Endothelial cell (in vitro differentiated cells): ENCODE measurements around the gene USP3. TPM values are rescaled to one million over a fixed set of nuclear protein-coding genes. Genes with fewer than 3 reads are reported as not detected.

Experiments used
- DNase-seq: peaks from one replicate; pipeline ENCODE4 v3.0.0; 2021; ENCODE audit warnings: low spot score
- H3K27ac Mint-ChIP-seq: one replicate; pipeline ENCODE4 v1.8.0; 2021; ENCODE audit warnings: mixed read lengths, inconsistent platforms; ENCODE audit not compliant: unreplicated experiment
- H3K27me3 Mint-ChIP-seq: one replicate; pipeline ENCODE4 v1.8.0; 2021; ENCODE audit warnings: mild to moderate bottlenecking, moderate library complexity, mixed read lengths, inconsistent platforms; ENCODE audit not compliant: unreplicated experiment
- H3K36me3 Mint-ChIP-seq: one replicate; pipeline ENCODE4 v1.8.0; 2021; ENCODE audit warnings: mild to moderate bottlenecking, low read depth, mixed read lengths, inconsistent platforms; ENCODE audit not compliant: unreplicated experiment
- H3K4me1 Mint-ChIP-seq: one replicate; pipeline ENCODE4 v1.8.0; 2021; ENCODE audit warnings: mild to moderate bottlenecking, mixed read lengths, inconsistent platforms; ENCODE audit not compliant: unreplicated experiment
- H3K4me3 Mint-ChIP-seq: one replicate; pipeline ENCODE4 v1.8.0; 2021; ENCODE audit warnings: mild to moderate bottlenecking, mixed read lengths, inconsistent platforms; ENCODE audit not compliant: unreplicated experiment
- H3K9me3 Mint-ChIP-seq: one replicate; pipeline ENCODE4 v1.8.0; 2021; ENCODE audit warnings: mixed read lengths, inconsistent platforms; ENCODE audit not compliant: unreplicated experiment
- total RNA-seq: library from RNA; stranded (reverse); fragmentation: NEBNext Ultra II Directional; extraction: Animal tissue kit (Norgen Biotek cat#: 25700); gene quantifications from one replicate; pipeline ENCODE4 v1.2.1, GENCODE V29; 2021; ENCODE audit not compliant: unreplicated experiment
- TF ChIP-seq, protein P1 (sequence below): fragments of 200-600 bp; sonication (generic); IDR thresholded peaks from one replicate; pipeline ENCODE4 v1.5.0; 2021; ENCODE audit warnings: antibody characterized with exemption; ENCODE audit not compliant: unreplicated experiment

Gene USP3
- total RNA-seq, 1 donor from 2014 or later, result 33.5 TPM

DNA sequence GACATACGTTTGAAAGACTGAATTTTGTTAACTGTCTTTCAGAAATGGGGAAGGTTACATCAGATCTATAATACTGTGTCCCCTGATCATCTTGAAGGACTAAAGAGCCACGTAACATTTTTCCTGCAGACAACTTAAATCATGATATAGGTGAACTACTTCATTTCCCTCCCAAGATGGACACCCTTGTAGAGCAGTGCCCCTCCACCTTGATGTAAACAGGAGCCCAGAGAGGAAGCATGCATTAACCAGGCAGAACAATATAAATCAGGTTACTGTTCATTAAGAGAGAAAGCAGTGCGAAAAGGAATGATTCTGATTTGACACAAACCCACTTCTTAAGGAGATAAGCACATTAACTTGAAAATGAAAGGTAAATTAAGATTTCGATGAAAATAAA lies 36.1 kb downstream of the USP3 start:
- Mint-ChIP-seq H3K36me3 (no peaks in the 10 kb centered on the region), H3K27me3 (no peaks in the 10 kb centered on the region), H3K27ac (no peak overlapping the region), H3K9me3 (no peaks in the 10 kb centered on the region), H3K4me1 (peaks cover 15% of the 10 kb centered on the region), H3K4me3 (no peak overlapping the region)
- TF ChIP-seq, protein P1, sequence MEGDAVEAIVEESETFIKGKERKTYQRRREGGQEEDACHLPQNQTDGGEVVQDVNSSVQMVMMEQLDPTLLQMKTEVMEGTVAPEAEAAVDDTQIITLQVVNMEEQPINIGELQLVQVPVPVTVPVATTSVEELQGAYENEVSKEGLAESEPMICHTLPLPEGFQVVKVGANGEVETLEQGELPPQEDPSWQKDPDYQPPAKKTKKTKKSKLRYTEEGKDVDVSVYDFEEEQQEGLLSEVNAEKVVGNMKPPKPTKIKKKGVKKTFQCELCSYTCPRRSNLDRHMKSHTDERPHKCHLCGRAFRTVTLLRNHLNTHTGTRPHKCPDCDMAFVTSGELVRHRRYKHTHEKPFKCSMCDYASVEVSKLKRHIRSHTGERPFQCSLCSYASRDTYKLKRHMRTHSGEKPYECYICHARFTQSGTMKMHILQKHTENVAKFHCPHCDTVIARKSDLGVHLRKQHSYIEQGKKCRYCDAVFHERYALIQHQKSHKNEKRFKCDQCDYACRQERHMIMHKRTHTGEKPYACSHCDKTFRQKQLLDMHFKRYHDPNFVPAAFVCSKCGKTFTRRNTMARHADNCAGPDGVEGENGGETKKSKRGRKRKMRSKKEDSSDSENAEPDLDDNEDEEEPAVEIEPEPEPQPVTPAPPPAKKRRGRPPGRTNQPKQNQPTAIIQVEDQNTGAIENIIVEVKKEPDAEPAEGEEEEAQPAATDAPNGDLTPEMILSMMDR, result no peak
- DNase-seq, result no peak

DNA sequence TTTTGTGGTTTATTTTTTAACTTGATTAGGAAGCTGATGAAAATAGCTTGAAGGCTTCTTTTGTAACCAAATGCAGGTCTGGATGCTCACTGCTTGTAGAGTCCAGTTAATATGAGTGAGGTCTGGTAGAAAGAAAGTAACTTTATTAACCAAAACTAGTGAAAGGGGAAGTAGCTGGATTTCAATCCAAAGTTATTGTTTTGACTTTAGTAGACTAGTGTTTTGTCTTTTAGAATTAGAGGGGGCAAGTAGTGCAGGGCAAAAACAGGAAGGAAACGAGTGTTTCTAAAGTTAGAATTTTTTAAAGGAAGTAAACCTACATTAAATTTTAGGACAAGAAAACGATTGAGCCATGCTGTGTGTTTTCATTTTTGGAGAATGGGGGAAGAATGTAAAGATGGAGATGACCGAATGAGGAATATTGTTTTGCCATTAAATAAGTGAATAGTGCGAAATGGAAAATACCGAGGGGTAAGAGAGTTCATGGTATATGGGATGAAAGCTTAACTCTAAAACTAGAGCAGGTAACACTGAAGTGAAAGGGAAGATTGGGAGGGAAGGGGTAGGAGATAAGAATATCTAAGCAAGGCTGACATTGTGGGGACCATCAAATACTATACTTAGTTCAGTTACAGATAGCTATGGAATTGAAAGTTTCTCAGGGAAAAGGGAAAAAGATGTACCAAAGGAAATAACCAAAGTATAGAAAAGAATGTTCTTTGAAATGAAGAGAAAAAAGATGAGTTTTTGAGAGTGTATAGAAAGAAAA lies 40.0 kb downstream of the USP3 start:
- Mint-ChIP-seq H3K4me3 (no peak overlapping the region), H3K36me3 (no peaks in the 10 kb centered on the region), H3K9me3 (no peaks in the 10 kb centered on the region), H3K4me1 (peaks cover 15% of the 10 kb centered on the region), H3K27me3 (no peaks in the 10 kb centered on the region), H3K27ac (peak overlapping the region; percentile 38)
- no peak for DNase-seq
- TF ChIP-seq, protein P1, result no peak

DNA sequence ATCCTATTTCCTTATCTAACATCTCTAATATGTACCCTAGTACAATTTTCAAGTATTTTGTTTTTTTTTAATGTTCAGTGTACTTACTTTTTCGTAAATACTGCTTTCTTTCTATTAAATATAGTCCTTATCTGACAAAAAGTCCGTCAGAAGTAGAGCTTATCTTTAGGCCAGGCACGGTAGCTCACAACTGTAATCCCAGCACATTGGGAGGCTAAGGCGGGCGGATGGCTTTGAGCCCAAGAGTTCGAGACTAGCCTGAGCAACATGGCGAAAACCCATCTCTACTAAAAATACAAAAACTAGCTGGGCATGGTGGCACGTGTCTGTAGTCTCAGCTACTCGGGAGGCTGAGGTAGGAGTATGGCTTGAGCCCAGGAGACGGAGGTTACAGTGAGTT lies 41.1 kb downstream of the USP3 start:
- Mint-ChIP-seq H3K4me3 (no peak overlapping the region), H3K27me3 (no peaks in the 10 kb centered on the region), H3K9me3 (no peaks in the 10 kb centered on the region), H3K4me1 (peaks cover 11% of the 10 kb centered on the region), H3K27ac (no peak overlapping the region), H3K36me3 (no peaks in the 10 kb centered on the region)
- DNase-seq, result no peak
- TF ChIP-seq, protein P1, result no peak

DNA sequence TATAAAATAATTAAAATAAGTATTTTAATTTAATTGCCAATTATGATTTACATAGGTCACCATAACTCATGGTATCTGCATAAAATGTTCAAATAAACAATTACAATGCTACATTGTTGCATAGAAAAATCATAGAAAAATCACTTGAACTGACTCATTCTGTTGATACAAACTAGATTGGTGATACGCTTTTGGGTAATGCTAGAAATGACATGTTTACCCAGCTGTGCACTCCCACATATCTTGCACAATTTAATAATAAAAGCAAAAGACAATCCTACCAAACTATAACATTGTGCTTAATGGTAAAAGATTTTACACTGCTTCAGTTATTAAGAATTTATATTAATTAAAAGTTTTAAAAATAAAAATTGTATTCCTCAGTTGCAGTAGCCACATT lies 47.0 kb downstream of the USP3 start:
- no peak overlapping the region for H3K27ac Mint-ChIP-seq

DNA sequence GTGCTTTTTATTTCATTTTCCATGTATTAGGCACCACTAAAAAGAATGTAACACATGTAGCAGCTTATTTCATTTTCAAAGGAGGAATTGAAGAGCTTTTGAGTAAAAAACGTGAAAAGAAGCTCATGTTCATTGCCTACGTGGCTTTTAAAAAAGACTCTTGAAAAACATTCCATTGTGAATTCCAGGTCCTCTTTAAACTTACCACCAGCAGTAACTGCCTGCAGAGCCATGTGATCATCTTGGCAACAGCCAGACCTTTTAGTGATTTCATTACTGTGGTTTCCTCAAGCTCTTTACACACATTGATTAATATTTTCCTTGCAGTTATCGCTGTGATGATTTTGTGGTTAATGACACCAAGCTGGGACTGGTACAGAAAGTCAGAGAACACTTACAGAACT lies 49.0 kb downstream of the USP3 start:
- no peak for DNase-seq
- Mint-ChIP-seq H3K27me3 (peaks cover 2% of the 10 kb centered on the region), H3K9me3 (no peaks in the 10 kb centered on the region), H3K4me1 (peaks cover 5% of the 10 kb centered on the region), H3K27ac (no peak overlapping the region), H3K36me3 (peaks cover 7% of the 10 kb centered on the region), H3K4me3 (no peak overlapping the region)
- TF ChIP-seq, protein P1, result no peak

More for the DNA sequence above, 47.0 kb downstream of the USP3 start:
- Mint-ChIP-seq H3K9me3 (no peaks in the 10 kb centered on the region), H3K27me3 (no peaks in the 10 kb centered on the region), H3K4me3 (no peak overlapping the region), H3K4me1 (no peaks in the 10 kb centered on the region), H3K36me3 (no peaks in the 10 kb centered on the region)
- no peak for DNase-seq
- TF ChIP-seq, protein P1, result no peak
